Spleen (tissue), 7 donors: ENCODE data around the gene IRF2.

Source experiments
- POLR2A ChIP-seq, 3 donors: fragments of 450-650 bp; IDR thresholded peaks; one replicate each; pipeline ENCODE4 v1.5.1; 2017; ENCODE audit warnings: antibody characterized with exemption in 3 of 3, mild to moderate bottlenecking in 1 of 3
- POLR2AphosphoS5 ChIP-seq, 3 donors: sonication (generic); formaldehyde crosslinking; IDR thresholded peaks; one replicate each; pipeline ENCODE4 v1.5.1; 2017; ENCODE audit warnings: antibody characterized with exemption in 3 of 3
- TF ChIP-seq, protein P1 (sequence below), 11 experiments: fragments of 200-600 bp in 7 of 11; fragments of 450-650 bp in 4 of 11; sonication (generic) in 4 of 11; IDR thresholded peaks in 8 of 11; conservative IDR thresholded peaks in 3 of 11; 1 replicate in 7 of 11; 2 replicates in 4 of 11; pipeline versions ENCODE4 v1.4.0 to v1.8.0; 2016 to 2021; ENCODE audit warnings: antibody characterized with exemption in 11 of 11, inconsistent platforms in 4 of 11, mild to moderate bottlenecking in 1 of 11
- donor health status: DM: no; HTN: no; CAD: no; lungs with moderate emphysema.
- donor health status: DM: no; HTN: no; CAD: no.
- donor health status: DM: no; HTN: no; CAD: no.

DNA sequence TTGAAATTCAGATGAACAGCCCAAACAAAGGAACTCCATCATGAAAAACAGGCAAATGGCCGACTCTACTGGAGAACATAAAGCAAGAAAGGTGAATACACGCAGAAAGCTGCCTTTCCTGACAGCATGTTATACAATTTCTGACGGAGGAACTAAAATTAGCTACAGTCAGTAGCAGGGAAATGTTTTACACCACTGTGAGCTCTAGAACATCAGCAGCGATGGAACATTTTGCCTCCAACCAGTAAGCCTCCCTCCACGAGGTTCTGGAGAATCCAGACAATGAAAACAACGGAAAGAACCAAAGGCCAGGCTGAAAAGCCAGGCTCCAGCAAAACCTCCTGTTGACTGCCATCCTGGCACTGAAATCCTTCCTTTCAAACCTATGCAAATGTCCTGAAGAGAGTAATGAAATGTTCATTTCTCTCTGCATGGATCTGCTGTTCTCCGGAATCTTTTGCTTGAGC is 78.9 kb downstream of the IRF2 start:
- TF ChIP-seq, protein P1, sequence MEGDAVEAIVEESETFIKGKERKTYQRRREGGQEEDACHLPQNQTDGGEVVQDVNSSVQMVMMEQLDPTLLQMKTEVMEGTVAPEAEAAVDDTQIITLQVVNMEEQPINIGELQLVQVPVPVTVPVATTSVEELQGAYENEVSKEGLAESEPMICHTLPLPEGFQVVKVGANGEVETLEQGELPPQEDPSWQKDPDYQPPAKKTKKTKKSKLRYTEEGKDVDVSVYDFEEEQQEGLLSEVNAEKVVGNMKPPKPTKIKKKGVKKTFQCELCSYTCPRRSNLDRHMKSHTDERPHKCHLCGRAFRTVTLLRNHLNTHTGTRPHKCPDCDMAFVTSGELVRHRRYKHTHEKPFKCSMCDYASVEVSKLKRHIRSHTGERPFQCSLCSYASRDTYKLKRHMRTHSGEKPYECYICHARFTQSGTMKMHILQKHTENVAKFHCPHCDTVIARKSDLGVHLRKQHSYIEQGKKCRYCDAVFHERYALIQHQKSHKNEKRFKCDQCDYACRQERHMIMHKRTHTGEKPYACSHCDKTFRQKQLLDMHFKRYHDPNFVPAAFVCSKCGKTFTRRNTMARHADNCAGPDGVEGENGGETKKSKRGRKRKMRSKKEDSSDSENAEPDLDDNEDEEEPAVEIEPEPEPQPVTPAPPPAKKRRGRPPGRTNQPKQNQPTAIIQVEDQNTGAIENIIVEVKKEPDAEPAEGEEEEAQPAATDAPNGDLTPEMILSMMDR (IDR thresholded peaks at IDR 0.05 in 8 of 11, conservative IDR thresholded peaks at IDR 0.05 in 3 of 11), result no peak
- no peak for TF ChIP-seq POLR2A (IDR thresholded peaks at IDR 0.05)
- TF ChIP-seq POLR2AphosphoS5 (IDR thresholded peaks at IDR 0.05), result no peak
